HEK293 (cell line): ENCODE data around the gene SLC7A6.

Experiments
- FEZF1 ChIP-seq: fragments of 450-650 bp; formaldehyde crosslinking; IDR thresholded peaks from 2 replicates; pipeline ENCODE4 v1.5.1; 2016; ENCODE audit warnings: missing biosample characterization, missing genetic modification characterization
- HOXC10 ChIP-seq: sonication (generic); formaldehyde crosslinking; IDR thresholded peaks from 2 replicates; pipeline ENCODE4 v1.8.1; 2023; ENCODE audit warnings: mild to moderate bottlenecking, missing genetic modification reagents
- IKZF3 ChIP-seq: fragments of 450-650 bp; IDR thresholded peaks from 2 replicates; pipeline ENCODE4 v1.5.0; 2018; ENCODE audit warnings: missing biosample characterization, mild to moderate bottlenecking, missing genetic modification characterization, moderate library complexity
- KLF10 ChIP-seq: fragments of 450-650 bp; IDR thresholded peaks from 2 replicates; pipeline ENCODE4 v1.5.1; 2018; ENCODE audit warnings: missing biosample characterization, mild to moderate bottlenecking, missing genetic modification characterization
- KLF9 ChIP-seq: fragments of 450-650 bp; formaldehyde crosslinking; IDR thresholded peaks from 2 replicates; pipeline ENCODE4 v1.5.1; 2016; ENCODE audit warnings: missing biosample characterization, missing genetic modification characterization, low read depth
- MYNN ChIP-seq: fragments of 450-650 bp; formaldehyde crosslinking; IDR thresholded peaks from 2 replicates; pipeline ENCODE4 v1.5.1; 2016; ENCODE audit warnings: missing biosample characterization, missing genetic modification characterization, borderline replicate concordance
- SCRT1 ChIP-seq: fragments of 450-650 bp; formaldehyde crosslinking; IDR thresholded peaks from 2 replicates; pipeline ENCODE4 v1.5.1; 2016; ENCODE audit warnings: missing biosample characterization, missing genetic modification characterization, borderline replicate concordance
- SCRT2 ChIP-seq: fragments of 450-650 bp; formaldehyde crosslinking; IDR thresholded peaks from 2 replicates; pipeline ENCODE4 v1.5.1; 2016; ENCODE audit warnings: missing biosample characterization, missing genetic modification characterization
- TCF7L2 ChIP-seq: IDR thresholded peaks from 2 replicates; pipeline ENCODE4 v1.6.1; 2011; ENCODE audit warnings: low read depth, mild to moderate bottlenecking, inconsistent platforms, low read length, moderate library complexity, borderline replicate concordance
- YY1 ChIP-seq: fragments of 450-650 bp; formaldehyde crosslinking; IDR thresholded peaks from 2 replicates; pipeline ENCODE4 v1.5.1; 2018; ENCODE audit warnings: missing biosample characterization, missing genetic modification characterization
- ZFP37 ChIP-seq: fragments of 450-650 bp; formaldehyde crosslinking; IDR thresholded peaks from 2 replicates; pipeline ENCODE4 v1.5.1; 2016; ENCODE audit warnings: missing biosample characterization, missing genetic modification characterization
- ZNF112 ChIP-seq: fragments of 450-650 bp; formaldehyde crosslinking; IDR thresholded peaks from 2 replicates; pipeline ENCODE4 v1.5.0; 2017; ENCODE audit warnings: missing biosample characterization, missing genetic modification characterization
- ZNF175 ChIP-seq: fragments of 450-650 bp; formaldehyde crosslinking; IDR thresholded peaks from 2 replicates; pipeline ENCODE4 v1.5.1; 2016; ENCODE audit warnings: missing biosample characterization, missing genetic modification characterization
- ZNF473 ChIP-seq: fragments of 450-650 bp; formaldehyde crosslinking; IDR thresholded peaks from 2 replicates; pipeline ENCODE4 v1.5.1; 2017; ENCODE audit warnings: missing biosample characterization, missing genetic modification characterization
- ZNF501 ChIP-seq: fragments of 450-650 bp; formaldehyde crosslinking; IDR thresholded peaks from 2 replicates; pipeline ENCODE4 v1.5.1; 2016; ENCODE audit warnings: missing biosample characterization, missing genetic modification characterization
- ZNF529 ChIP-seq: fragments of 450-650 bp; formaldehyde crosslinking; IDR thresholded peaks from 2 replicates; pipeline ENCODE4 v1.5.1; 2017; ENCODE audit warnings: missing genetic modification characterization, missing biosample characterization; ENCODE audit not compliant: insufficient replicate concordance
- ZNF548 ChIP-seq: fragments of 450-650 bp; formaldehyde crosslinking; IDR thresholded peaks from 2 replicates; pipeline ENCODE4 v1.5.1; 2016; ENCODE audit warnings: missing biosample characterization, missing genetic modification characterization
- ZNF558 ChIP-seq: fragments of 450-650 bp; formaldehyde crosslinking; IDR thresholded peaks from 2 replicates; pipeline ENCODE4 v1.5.1; 2016; ENCODE audit warnings: missing biosample characterization, missing genetic modification characterization
- ZNF623 ChIP-seq: fragments of 450-650 bp; formaldehyde crosslinking; IDR thresholded peaks from 2 replicates; pipeline ENCODE4 v1.5.1; 2016; ENCODE audit warnings: missing biosample characterization, missing genetic modification characterization
- ZNF777 ChIP-seq: fragments of 450-650 bp; formaldehyde crosslinking; IDR thresholded peaks from 2 replicates; pipeline ENCODE4 v1.5.1; 2017; ENCODE audit warnings: missing biosample characterization, missing genetic modification characterization, borderline replicate concordance
- TF ChIP-seq, protein P1 (sequence below): fragments of 450-650 bp; formaldehyde crosslinking; IDR thresholded peaks from 2 replicates; pipeline ENCODE4 v1.5.1; 2016; ENCODE audit warnings: missing biosample characterization, missing genetic modification characterization
- TF ChIP-seq, protein P2 (sequence below): fragments of 450-650 bp; formaldehyde crosslinking; IDR thresholded peaks from 2 replicates; pipeline ENCODE4 v1.5.1; 2016; ENCODE audit warnings: missing biosample characterization, missing genetic modification characterization, low read depth
- TF ChIP-seq, protein P3 (sequence below): fragments of 450-650 bp; formaldehyde crosslinking; IDR thresholded peaks from 2 replicates; pipeline ENCODE4 v1.5.1; 2017; ENCODE audit warnings: missing biosample characterization, missing genetic modification characterization
- TF ChIP-seq, protein P4 (sequence below): fragments of 450-650 bp; formaldehyde crosslinking; IDR thresholded peaks from 2 replicates; pipeline ENCODE4 v1.5.1; 2017; ENCODE audit warnings: missing biosample characterization, missing genetic modification characterization
- TF ChIP-seq, protein P5 (sequence below): fragments of 450-650 bp; formaldehyde crosslinking; IDR thresholded peaks from 2 replicates; pipeline ENCODE4 v1.5.1; 2016; ENCODE audit warnings: missing biosample characterization, missing genetic modification characterization

SLC7A6 gene

DNA sequence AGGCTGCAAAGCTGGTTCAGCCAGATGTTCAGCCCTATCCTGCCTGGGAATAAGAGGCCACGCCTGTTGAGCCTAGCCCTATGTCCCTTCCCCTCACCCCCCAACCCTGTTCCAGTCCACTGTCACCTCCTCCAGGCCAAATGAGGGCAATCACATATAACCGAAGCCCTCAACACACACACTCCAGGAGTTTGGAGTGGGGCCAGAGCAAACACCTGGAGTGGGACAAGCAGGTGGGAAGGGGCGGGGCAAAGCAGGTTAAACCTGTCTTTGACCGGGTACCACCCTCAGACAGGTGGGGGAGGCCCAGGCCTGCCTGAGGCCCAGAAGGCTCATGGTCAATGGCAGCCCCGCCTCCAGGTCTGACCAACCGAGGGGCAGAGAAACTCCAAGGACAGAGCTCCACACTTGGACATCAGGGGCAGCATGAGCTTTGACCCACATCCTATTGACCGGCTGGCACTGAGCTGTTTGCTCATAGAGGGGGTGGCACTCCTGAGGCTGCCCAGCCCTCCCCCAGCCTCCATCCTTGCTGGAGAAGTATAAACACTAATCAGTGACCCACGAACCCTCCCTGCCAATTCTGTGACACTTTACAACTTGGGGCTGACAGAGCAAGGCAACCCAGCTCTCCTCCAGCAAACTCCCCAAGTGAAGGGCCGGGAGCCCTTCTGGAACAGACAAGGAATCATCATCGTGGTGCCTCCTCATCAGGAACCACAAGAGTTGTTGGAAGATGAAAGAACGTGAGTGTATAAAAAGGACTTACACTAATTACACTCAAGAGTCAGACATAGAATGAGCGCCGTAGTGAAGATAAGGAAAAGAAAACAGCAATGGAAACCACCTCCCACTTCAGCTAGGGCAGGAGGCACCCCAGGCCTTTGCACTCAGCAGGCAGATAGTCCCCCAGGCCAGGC is 29.9 kb upstream of the SLC7A6 start (continued):
- TF ChIP-seq, protein P1, sequence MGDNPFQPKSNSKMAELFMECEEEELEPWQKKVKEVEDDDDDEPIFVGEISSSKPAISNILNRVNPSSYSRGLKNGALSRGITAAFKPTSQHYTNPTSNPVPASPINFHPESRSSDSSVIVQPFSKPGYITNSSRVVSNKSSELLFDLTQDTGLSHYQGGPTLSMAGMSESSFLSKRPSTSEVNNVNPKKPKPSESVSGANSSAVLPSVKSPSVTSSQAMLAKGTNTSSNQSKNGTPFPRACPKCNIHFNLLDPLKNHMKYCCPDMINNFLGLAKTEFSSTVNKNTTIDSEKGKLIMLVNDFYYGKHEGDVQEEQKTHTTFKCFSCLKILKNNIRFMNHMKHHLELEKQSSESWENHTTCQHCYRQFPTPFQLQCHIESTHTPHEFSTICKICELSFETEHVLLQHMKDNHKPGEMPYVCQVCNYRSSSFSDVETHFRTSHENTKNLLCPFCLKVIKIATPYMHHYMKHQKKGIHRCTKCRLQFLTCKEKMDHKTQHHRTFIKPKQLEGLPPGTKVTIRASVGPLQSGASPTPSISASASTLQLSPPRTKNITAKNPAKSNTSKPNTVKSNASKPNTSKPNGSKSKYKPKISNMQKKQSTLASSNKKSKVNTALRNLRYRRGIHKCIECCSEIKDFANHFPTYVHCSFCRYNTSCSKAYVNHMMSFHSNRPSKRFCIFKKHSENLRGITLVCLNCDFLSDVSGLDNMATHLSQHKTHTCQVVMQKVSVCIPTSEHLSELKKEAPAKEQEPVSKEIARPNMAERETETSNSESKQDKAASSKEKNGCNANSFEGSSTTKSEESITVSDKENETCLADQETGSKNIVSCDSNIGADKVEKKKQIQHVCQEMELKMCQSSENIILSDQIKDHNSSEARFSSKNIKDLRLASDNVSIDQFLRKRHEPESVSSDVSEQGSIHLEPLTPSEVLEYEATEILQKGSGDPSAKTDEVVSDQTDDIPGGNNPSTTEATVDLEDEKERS: no peak
- TF ChIP-seq ZNF529 (tag by site-specific recombination) (no peak), MYNN (tag by site-specific recombination) (no peak), HOXC10 (no peak), ZNF548 (no peak), ZNF112 (tag by site-specific recombination) (no peak), ZNF501 (tag by site-specific recombination) (no peak), KLF9 (tag by site-specific recombination) (peak; percentile 45; the same call in 1 of the 2 replicates), ZNF777 (tag by site-specific recombination) (no peak), SCRT1 (tag by site-specific recombination) (peak; percentile 44; the same call in 1 of the 2 replicates), SCRT2 (tag by site-specific recombination) (peak; percentile 81), FEZF1 (peak; percentile 70), IKZF3 (tag by site-specific recombination) (no peak), ZFP37 (tag by site-specific recombination) (no peak), YY1 (tag by site-specific recombination) (no peak), TCF7L2 (no peak), ZNF175 (tag by site-specific recombination) (no peak), ZNF558 (tag by site-specific recombination) (no peak), KLF10 (tag by site-specific recombination) (0 out of 2 replicates have a peak, but pooled peaks have one; percentile 48), ZNF473 (no peak), ZNF623 (tag by site-specific recombination) (no peak)
- TF ChIP-seq, protein P2, sequence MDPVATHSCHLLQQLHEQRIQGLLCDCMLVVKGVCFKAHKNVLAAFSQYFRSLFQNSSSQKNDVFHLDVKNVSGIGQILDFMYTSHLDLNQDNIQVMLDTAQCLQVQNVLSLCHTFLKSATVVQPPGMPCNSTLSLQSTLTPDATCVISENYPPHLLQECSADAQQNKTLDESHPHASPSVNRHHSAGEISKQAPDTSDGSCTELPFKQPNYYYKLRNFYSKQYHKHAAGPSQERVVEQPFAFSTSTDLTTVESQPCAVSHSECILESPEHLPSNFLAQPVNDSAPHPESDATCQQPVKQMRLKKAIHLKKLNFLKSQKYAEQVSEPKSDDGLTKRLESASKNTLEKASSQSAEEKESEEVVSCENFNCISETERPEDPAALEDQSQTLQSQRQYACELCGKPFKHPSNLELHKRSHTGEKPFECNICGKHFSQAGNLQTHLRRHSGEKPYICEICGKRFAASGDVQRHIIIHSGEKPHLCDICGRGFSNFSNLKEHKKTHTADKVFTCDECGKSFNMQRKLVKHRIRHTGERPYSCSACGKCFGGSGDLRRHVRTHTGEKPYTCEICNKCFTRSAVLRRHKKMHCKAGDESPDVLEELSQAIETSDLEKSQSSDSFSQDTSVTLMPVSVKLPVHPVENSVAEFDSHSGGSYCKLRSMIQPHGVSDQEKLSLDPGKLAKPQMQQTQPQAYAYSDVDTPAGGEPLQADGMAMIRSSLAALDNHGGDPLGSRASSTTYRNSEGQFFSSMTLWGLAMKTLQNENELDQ (tag by site-specific recombination): no peak
- TF ChIP-seq, protein P3, sequence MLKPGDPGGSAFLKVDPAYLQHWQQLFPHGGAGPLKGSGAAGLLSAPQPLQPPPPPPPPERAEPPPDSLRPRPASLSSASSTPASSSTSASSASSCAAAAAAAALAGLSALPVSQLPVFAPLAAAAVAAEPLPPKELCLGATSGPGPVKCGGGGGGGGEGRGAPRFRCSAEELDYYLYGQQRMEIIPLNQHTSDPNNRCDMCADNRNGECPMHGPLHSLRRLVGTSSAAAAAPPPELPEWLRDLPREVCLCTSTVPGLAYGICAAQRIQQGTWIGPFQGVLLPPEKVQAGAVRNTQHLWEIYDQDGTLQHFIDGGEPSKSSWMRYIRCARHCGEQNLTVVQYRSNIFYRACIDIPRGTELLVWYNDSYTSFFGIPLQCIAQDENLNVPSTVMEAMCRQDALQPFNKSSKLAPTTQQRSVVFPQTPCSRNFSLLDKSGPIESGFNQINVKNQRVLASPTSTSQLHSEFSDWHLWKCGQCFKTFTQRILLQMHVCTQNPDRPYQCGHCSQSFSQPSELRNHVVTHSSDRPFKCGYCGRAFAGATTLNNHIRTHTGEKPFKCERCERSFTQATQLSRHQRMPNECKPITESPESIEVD (tag by site-specific recombination): no peak
- TF ChIP-seq, protein P4, sequence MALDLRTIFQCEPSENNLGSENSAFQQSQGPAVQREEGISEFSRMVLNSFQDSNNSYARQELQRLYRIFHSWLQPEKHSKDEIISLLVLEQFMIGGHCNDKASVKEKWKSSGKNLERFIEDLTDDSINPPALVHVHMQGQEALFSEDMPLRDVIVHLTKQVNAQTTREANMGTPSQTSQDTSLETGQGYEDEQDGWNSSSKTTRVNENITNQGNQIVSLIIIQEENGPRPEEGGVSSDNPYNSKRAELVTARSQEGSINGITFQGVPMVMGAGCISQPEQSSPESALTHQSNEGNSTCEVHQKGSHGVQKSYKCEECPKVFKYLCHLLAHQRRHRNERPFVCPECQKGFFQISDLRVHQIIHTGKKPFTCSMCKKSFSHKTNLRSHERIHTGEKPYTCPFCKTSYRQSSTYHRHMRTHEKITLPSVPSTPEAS (tag by site-specific recombination): no peak
- TF ChIP-seq, protein P5, sequence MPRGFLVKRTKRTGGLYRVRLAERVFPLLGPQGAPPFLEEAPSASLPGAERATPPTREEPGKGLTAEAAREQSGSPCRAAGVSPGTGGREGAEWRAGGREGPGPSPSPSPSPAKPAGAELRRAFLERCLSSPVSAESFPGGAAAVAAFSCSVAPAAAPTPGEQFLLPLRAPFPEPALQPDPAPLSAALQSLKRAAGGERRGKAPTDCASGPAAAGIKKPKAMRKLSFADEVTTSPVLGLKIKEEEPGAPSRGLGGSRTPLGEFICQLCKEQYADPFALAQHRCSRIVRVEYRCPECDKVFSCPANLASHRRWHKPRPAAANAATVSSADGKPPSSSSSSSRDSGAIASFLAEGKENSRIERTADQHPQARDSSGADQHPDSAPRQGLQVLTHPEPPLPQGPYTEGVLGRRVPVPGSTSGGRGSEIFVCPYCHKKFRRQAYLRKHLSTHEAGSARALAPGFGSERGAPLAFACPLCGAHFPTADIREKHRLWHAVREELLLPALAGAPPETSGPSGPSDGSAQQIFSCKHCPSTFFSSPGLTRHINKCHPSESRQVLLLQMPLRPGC: no peak
